GM12892 (cell line): ENCODE data around the gene OLFM4.

Experiments used
- POLR2A ChIP-seq: IDR thresholded peaks from 2 replicates; pipeline ENCODE4 v1.6.1; 2011; ENCODE audit warnings: low read depth, low read length, control low read depth
- POLR2AphosphoS5 ChIP-seq: IDR thresholded peaks from 2 replicates; pipeline ENCODE4 v1.6.1; 2011; ENCODE audit warnings: low read depth, low read length, control low read depth
- TAF1 ChIP-seq: IDR thresholded peaks from 2 replicates; pipeline ENCODE4 v1.6.1; 2011; ENCODE audit warnings: low read depth, mild to moderate bottlenecking, control low read depth, low read length, borderline replicate concordance

- TF ChIP-seq TAF1 = no peak
- TF ChIP-seq POLR2A = no peak
- no peak for TF ChIP-seq POLR2AphosphoS5
These were observed at the start of gene OLFM4 for GRCh38 chr13:53028637-53029203.
